ENCODE data around the gene NDUFA8.

- TF ChIP-seq CTCF (conservative IDR thresholded peaks at IDR 0.05; ENCODE audit: low read depth, low read length) (no peak), USF2 (IDR thresholded peaks at IDR 0.05; ENCODE audit: low read depth, low read length) (no peak), MXI1 (IDR thresholded peaks at IDR 0.05; ENCODE audit: borderline replicate concordance, low read depth, low read length) (no peak)
These were observed 3.8 kb downstream of the NDUFA8 start for GRCh38 chr9:122155796-122156195.

Data from IMR-90 (cell line).